Calu3 (cell line): ENCODE results near the gene NOC2L. TPM values are rescaled to one million over a fixed set of nuclear protein-coding genes. Genes with fewer than 3 reads are reported as not detected.

Source experiments
- BruUV-seq: library from RNA; stranded (reverse); fragments of 400-500 nt; replicated peaks from 2 replicates; lab custom pipeline; 2021; lab: Mats Ljungman, UMichigan
- CTCF ChIA-PET: fragments of 300-600 bp; sonication (Branson Sonifier 250); formaldehyde crosslinking; loops from one replicate; lab custom pipeline; 2022; ENCODE audit warnings: antibody characterized with exemption; lab: Charles Lee
- DNase-seq: peaks from one replicate; pipeline ENCODE4 v3.0.0; 2022
- H3K27ac Mint-ChIP-seq: one replicate; pipeline ENCODE4 v1.8.0; 2022; ENCODE audit warnings: mixed read lengths; ENCODE audit not compliant: unreplicated experiment
- H3K27me3 Mint-ChIP-seq: one replicate; pipeline ENCODE4 v1.8.0; 2022; ENCODE audit warnings: mixed read lengths; ENCODE audit not compliant: unreplicated experiment
- H3K36me3 Mint-ChIP-seq: one replicate; pipeline ENCODE4 v1.8.0; 2022; ENCODE audit warnings: mild to moderate bottlenecking, moderate library complexity, mixed read lengths; ENCODE audit not compliant: insufficient read depth, unreplicated experiment
- H3K4me1 Mint-ChIP-seq: one replicate; pipeline ENCODE4 v1.8.0; 2022; ENCODE audit warnings: mild to moderate bottlenecking, low read depth, mixed read lengths; ENCODE audit not compliant: unreplicated experiment
- H3K4me3 Mint-ChIP-seq: one replicate; pipeline ENCODE4 v1.8.0; 2022; ENCODE audit warnings: mild to moderate bottlenecking, low read depth, moderate library complexity, mixed read lengths; ENCODE audit not compliant: unreplicated experiment
- H3K9me3 Mint-ChIP-seq: one replicate; pipeline ENCODE4 v1.8.0; 2022; ENCODE audit warnings: low read depth, mixed read lengths; ENCODE audit not compliant: unreplicated experiment
- CTCF ChIP-seq: fragments of 200-600 bp; IDR thresholded peaks from one replicate; pipeline ENCODE4 v1.8.0; 2022; ENCODE audit warnings: antibody characterized with exemption; ENCODE audit not compliant: unreplicated experiment
- intact Hi-C: fragments of 100-400 bp; cut with micrococcal nuclease; formaldehyde crosslinking; loops from one replicate; pipeline ENCODE4 v1.10.0; 2022; ENCODE audit not compliant: unreplicated experiment
- total RNA-seq: library from RNA; stranded (reverse); gene quantifications from 2 replicates; pipeline ENCODE4 v1.2.3, GENCODE V29; 2022

Gene NOC2L
- total RNA-seq, 1 experiment from 2014 or later: 98.6 TPM

- Mint-ChIP-seq H3K4me1 (peaks cover 16% of the 10 kb centered on the region), H3K27ac (no peak overlapping the region), H3K9me3 (no peaks in the 10 kb centered on the region), H3K4me3 (no peak overlapping the region), H3K27me3 (peaks cover 64% of the 10 kb centered on the region), H3K36me3 (peaks cover 11% of the 10 kb centered on the region)
- TF ChIP-seq CTCF: no peak
- intact Hi-C loops: no loop called here
- no TSS peak for BruUV-seq
- no peak for DNase-seq
- CTCF ChIA-PET: no interaction called here
Observed at GRCh38 chr1:932173-932510, 26.9 kb downstream of the NOC2L start.

- intact Hi-C loops: no loop called here
- Mint-ChIP-seq H3K9me3 (no peaks in the 10 kb centered on the region), H3K36me3 (peaks cover 11% of the 10 kb centered on the region), H3K27ac (no peak overlapping the region), H3K27me3 (peaks cover 69% of the 10 kb centered on the region), H3K4me3 (no peak overlapping the region), H3K4me1 (peaks cover 16% of the 10 kb centered on the region)
- DNase-seq: no peak
- no TSS peak for BruUV-seq
- TF ChIP-seq CTCF: no peak
- CTCF ChIA-PET: no interaction called here
Observed at GRCh38 chr1:931380-932172, 27.5 kb downstream of the NOC2L start.

GRCh38 chr1:930633-931138 lies 28.4 kb downstream of the NOC2L start:
- Mint-ChIP-seq H3K27ac (no peak overlapping the region), H3K9me3 (no peaks in the 10 kb centered on the region), H3K27me3 (peaks cover 74% of the 10 kb centered on the region), H3K36me3 (peaks cover 11% of the 10 kb centered on the region), H3K4me3 (no peak overlapping the region), H3K4me1 (peaks cover 16% of the 10 kb centered on the region)
- CTCF ChIA-PET: no interaction called here
- intact Hi-C loops: no loop called here
- BruUV-seq: no TSS peak
- DNase-seq: no peak
- no peak for TF ChIP-seq CTCF

- TF ChIP-seq CTCF: no peak
- Mint-ChIP-seq H3K36me3 (peaks cover 11% of the 10 kb centered on the region), H3K4me1 (peaks cover 13% of the 10 kb centered on the region), H3K27me3 (peaks cover 67% of the 10 kb centered on the region), H3K27ac (no peak overlapping the region), H3K9me3 (no peaks in the 10 kb centered on the region), H3K4me3 (no peak overlapping the region)
- no peak for DNase-seq
- CTCF ChIA-PET: no interaction called here
- intact Hi-C loops: no loop called here
- BruUV-seq: no TSS peak
Observed at GRCh38 chr1:929712-930632, 29.1 kb downstream of the NOC2L start.
